MG63 (cell line): ENCODE measurements around the gene AGAP1. TPM values are rescaled to one million over a fixed set of nuclear protein-coding genes. Genes with fewer than 3 reads are reported as not detected.

Experiments
- DNase-seq: peaks from one replicate; pipeline ENCODE4 v3.0.0-alpha.2; 2020
- H3K27me3 ChIP-seq: fragments of 250-450 bp; sonication (Bioruptor Pico); 2 replicates; pipeline ENCODE4 v1.5.1; 2020; ENCODE audit warnings: mild to moderate bottlenecking, moderate library complexity
- H3K36me3 ChIP-seq: fragments of 250-450 bp; sonication (Bioruptor Pico); 2 replicates; pipeline ENCODE4 v1.5.1; 2020; ENCODE audit warnings: mild to moderate bottlenecking, moderate library complexity
- H3K4me3 ChIP-seq: fragments of 250-450 bp; sonication (Bioruptor Pico); 2 replicates; pipeline ENCODE4 v1.5.1; 2020; ENCODE audit warnings: mild to moderate bottlenecking, moderate library complexity
- H3K9me3 ChIP-seq: fragments of 250-450 bp; sonication (Bioruptor Pico); 2 replicates; pipeline ENCODE4 v1.5.1; 2020; ENCODE audit warnings: mild to moderate bottlenecking, moderate library complexity
- total RNA-seq: library from RNA; depleted of rRNA; stranded (reverse); fragments of >200 nt; shearing (Covaris generic); gene quantifications from 2 replicates; pipeline ENCODE4 v1.2.3, GENCODE V29; 2014; ENCODE audit warnings: low replicate concordance

Gene AGAP1
- total RNA-seq, 1 experiment from 2014 or later = 8.8 TPM

- no peaks in the 10 kb centered on the region for H3K27me3 ChIP-seq
- DNase-seq = no peak
- H3K36me3 ChIP-seq = no peaks in the 10 kb centered on the region
- no peaks in the 10 kb centered on the region for H3K9me3 ChIP-seq
- no peak overlapping the region for H3K4me3 ChIP-seq
Measured at GRCh38 chr2:235859651-235860050, 365.8 kb downstream of the AGAP1 start.

DNA sequence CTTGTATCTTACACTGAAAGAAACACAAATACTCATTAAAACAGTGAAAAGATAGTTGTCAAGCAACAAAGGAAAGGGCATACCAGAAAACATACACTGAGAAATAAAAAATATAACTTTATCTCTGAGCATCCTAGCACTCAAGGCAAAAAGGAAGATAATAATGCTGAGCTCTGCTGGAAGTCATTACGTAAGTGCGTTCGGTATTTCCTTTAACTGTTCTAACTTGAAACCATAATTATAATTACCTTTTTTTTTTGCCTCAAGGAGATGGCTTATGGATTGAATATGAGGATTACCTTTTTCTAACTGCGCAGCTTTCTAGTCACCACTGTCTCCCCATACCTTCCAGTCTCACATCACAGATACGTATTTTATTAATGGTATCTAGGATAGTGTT lies 366.3 kb downstream of the AGAP1 start:
- no peak overlapping the region for H3K4me3 ChIP-seq
- DNase-seq = no peak

GRCh38 chr2:235860871-235861270 lies 367.0 kb downstream of the AGAP1 start:
- H3K9me3 ChIP-seq = no peaks in the 10 kb centered on the region
- H3K4me3 ChIP-seq = no peak overlapping the region
- no peaks in the 10 kb centered on the region for H3K27me3 ChIP-seq
- H3K36me3 ChIP-seq = no peaks in the 10 kb centered on the region
- DNase-seq = no peak

More for the DNA sequence above, 366.3 kb downstream of the AGAP1 start:
- Histone ChIP-seq H3K9me3 (no peaks in the 10 kb centered on the region), H3K36me3 (no peaks in the 10 kb centered on the region), H3K27me3 (no peaks in the 10 kb centered on the region)

DNA sequence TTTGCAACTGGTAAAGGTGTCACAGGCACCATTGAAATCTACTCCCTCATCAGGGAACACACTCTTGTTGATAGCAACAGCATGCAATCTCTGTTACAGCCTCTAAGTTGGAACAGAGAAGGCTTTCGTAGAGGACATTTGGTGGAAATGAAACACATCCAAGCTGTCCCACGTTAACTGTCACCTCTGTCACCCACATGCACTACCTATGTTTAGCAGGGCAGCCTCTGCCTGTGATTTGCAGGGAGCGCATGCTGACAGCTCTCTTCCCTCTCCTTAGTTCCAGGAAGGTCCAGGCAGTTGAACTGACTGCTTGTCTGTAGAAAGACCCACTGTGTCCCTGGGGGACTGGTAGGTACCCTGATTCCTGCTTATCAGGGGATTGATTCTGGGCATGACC lies 367.5 kb downstream of the AGAP1 start:
- DNase-seq = no peak
- Histone ChIP-seq H3K4me3 (no peak overlapping the region), H3K9me3 (no peaks in the 10 kb centered on the region), H3K27me3 (no peaks in the 10 kb centered on the region), H3K36me3 (no peaks in the 10 kb centered on the region)

- no peaks in the 10 kb centered on the region for H3K36me3 ChIP-seq
- no peak for DNase-seq
- H3K4me3 ChIP-seq = no peak overlapping the region
- H3K9me3 ChIP-seq = no peaks in the 10 kb centered on the region
- no peaks in the 10 kb centered on the region for H3K27me3 ChIP-seq
Measured at GRCh38 chr2:235863414-235863813, 369.6 kb downstream of the AGAP1 start.

- no peak for DNase-seq
- no peaks in the 10 kb centered on the region for H3K27me3 ChIP-seq
- no peaks in the 10 kb centered on the region for H3K36me3 ChIP-seq
- no peaks in the 10 kb centered on the region for H3K9me3 ChIP-seq
- H3K4me3 ChIP-seq = peak overlapping the region; percentile 16
Measured at GRCh38 chr2:235864302-235864701, 370.5 kb downstream of the AGAP1 start.

GRCh38 chr2:235864733-235865515 lies 371.1 kb downstream of the AGAP1 start:
- H3K36me3 ChIP-seq = peaks cover under 1% of the 10 kb centered on the region; the same call in 1 of the 2 replicates

GRCh38 chr2:235866373-235866772 lies 372.5 kb downstream of the AGAP1 start:
- Histone ChIP-seq H3K9me3 (no peaks in the 10 kb centered on the region; the same call in 1 of the 2 replicates), H3K4me3 (no peak overlapping the region), H3K36me3 (peaks cover 3% of the 10 kb centered on the region; the same call in 1 of the 2 replicates), H3K27me3 (no peaks in the 10 kb centered on the region)
- DNase-seq = no peak

More at GRCh38 chr2:235864733-235865515, 371.1 kb downstream of the AGAP1 start:
- DNase-seq = no peak
- H3K4me3 ChIP-seq = peak overlapping the region; percentile 16
- no peaks in the 10 kb centered on the region for H3K27me3 ChIP-seq
- H3K9me3 ChIP-seq = no peaks in the 10 kb centered on the region

GRCh38 chr2:235868224-235868623 lies 374.4 kb downstream of the AGAP1 start:
- Histone ChIP-seq H3K4me3 (no peak overlapping the region), H3K9me3 (no peaks in the 10 kb centered on the region; the same call in 1 of the 2 replicates), H3K27me3 (no peaks in the 10 kb centered on the region), H3K36me3 (peaks cover 3% of the 10 kb centered on the region; the same call in 1 of the 2 replicates)
- no peak for DNase-seq

GRCh38 chr2:235868645-235869044 lies 374.8 kb downstream of the AGAP1 start:
- Histone ChIP-seq H3K27me3 (no peaks in the 10 kb centered on the region), H3K9me3 (no peaks in the 10 kb centered on the region; the same call in 1 of the 2 replicates), H3K36me3 (peaks cover 3% of the 10 kb centered on the region; the same call in 1 of the 2 replicates), H3K4me3 (no peak overlapping the region)
- DNase-seq = no peak

DNA sequence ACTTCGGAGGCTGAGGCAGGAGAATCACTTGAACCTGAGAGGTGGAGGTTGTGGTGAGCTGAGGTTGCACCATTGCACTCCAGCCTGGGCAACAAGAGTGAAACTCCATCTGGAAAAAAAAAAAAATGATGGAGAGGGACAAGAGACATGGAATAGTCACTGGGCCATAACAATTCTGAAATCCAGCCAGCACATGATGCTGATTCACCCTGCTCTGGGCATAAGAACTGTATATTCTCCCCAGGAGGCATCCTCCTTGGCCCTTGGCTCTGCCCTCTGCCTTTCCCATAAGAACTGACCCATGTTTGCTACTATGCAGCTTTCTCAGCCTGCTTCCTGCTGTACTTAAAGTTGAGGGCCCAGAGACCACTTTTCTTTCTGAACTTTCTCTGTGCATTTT lies 376.7 kb downstream of the AGAP1 start:
- Histone ChIP-seq H3K36me3 (peaks cover 3% of the 10 kb centered on the region; the same call in 1 of the 2 replicates), H3K27me3 (no peaks in the 10 kb centered on the region), H3K9me3 (no peaks in the 10 kb centered on the region; the same call in 1 of the 2 replicates), H3K4me3 (no peak overlapping the region)
- peak; percentile 58 for DNase-seq

DNA sequence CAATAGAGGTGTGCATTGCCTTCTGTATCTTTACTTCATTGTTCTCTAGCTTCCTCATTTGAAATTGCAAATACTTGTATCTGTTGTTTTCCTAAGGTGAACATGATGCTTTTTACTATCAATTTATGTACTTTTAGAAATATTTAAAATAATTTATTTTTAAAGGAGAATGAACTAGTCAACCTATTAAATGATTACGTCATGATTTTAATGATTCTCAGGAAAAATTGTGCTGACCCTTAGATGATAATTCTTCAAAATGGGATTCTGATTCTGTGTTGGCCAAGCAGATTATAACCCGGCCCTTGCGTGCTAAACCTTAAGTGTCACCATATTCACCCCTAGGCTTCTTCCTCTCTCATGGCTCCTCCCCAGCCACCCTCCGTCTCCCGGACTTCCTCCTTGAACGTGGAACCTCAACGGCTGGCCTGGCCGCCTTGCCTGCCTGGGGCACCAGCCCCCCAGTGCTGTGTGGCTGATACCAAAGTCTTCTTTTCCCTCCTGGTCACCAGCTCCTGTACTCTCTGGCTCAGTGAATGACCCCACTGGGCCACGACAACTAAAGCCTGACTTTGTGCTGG lies 382.3 kb downstream of the AGAP1 start:
- H3K4me3 ChIP-seq = no peak overlapping the region
- no peaks in the 10 kb centered on the region for H3K9me3 ChIP-seq
- no peaks in the 10 kb centered on the region for H3K36me3 ChIP-seq
- no peak for DNase-seq
- H3K27me3 ChIP-seq = no peaks in the 10 kb centered on the region

GRCh38 chr2:235877275-235877802 lies 383.5 kb downstream of the AGAP1 start:
- no peaks in the 10 kb centered on the region for H3K27me3 ChIP-seq
- no peak overlapping the region for H3K4me3 ChIP-seq
- H3K36me3 ChIP-seq = no peaks in the 10 kb centered on the region
- DNase-seq = no peak
- H3K9me3 ChIP-seq = no peaks in the 10 kb centered on the region

DNA sequence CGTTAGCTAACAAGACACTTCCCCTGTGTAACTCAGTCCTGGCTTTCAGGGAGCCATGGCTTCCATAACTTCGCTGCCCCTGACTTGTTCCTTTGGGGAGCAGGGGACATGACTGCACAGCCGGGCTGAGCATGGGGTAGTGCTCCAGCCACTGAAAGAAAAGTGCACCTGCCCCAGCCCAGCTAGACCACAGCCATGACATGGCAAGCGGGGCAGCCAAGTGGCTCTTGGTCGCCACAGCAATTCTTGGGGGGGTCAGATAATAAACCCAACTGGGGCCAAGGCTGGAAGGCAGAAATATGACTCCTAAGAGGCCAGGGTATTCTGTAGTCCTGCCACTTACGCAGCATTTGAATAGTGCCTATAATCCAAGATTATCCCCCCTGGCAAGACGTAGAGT lies 385.3 kb downstream of the AGAP1 start:
- H3K4me3 ChIP-seq = no peak overlapping the region
- DNase-seq = no peak

DNA sequence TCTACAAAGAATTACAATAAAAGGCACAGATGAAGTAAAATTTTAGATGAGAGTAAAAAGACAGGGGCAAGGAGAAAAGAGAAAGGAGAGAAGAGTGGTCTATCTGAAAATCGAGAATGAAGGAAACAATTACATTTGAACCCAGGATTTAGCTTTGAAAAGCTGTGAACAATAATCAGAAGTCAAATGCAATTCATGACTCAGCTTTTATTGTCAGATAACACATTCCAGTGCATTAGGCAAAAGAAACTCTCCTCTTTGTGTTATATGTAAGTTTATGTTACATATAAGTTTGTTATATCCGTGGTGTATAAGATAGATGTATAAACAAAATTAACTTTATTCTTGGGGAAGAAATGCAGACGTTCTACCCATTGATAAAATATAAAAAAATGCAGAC lies 389.8 kb downstream of the AGAP1 start:
- Histone ChIP-seq H3K9me3 (no peaks in the 10 kb centered on the region), H3K27me3 (no peaks in the 10 kb centered on the region), H3K4me3 (no peak overlapping the region), H3K36me3 (no peaks in the 10 kb centered on the region; the same call in 1 of the 2 replicates)
- DNase-seq = no peak

More for the DNA sequence above, 385.3 kb downstream of the AGAP1 start:
- H3K36me3 ChIP-seq = no peaks in the 10 kb centered on the region
- H3K9me3 ChIP-seq = no peaks in the 10 kb centered on the region
- H3K27me3 ChIP-seq = no peaks in the 10 kb centered on the region

DNA sequence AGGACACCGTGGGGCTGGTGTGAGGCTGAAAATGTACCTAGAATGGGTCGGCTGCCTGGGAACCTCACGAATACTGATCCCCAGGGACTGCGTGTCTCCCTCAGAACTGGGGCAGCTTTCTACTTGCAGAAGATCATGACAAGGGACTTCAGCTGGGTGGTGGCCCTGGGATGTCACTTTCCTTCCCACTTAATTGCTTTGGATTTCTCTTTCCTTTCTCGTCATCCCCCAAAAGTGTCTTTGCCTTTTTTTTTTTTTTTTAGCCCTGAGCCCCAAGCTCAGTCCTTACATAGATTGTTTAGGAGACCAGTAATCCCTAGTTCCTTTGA lies 395.4 kb downstream of the AGAP1 start:
- Histone ChIP-seq H3K27me3 (no peaks in the 10 kb centered on the region), H3K36me3 (no peaks in the 10 kb centered on the region; the same call in 1 of the 2 replicates), H3K9me3 (no peaks in the 10 kb centered on the region), H3K4me3 (no peak overlapping the region)
- DNase-seq = no peak

DNA sequence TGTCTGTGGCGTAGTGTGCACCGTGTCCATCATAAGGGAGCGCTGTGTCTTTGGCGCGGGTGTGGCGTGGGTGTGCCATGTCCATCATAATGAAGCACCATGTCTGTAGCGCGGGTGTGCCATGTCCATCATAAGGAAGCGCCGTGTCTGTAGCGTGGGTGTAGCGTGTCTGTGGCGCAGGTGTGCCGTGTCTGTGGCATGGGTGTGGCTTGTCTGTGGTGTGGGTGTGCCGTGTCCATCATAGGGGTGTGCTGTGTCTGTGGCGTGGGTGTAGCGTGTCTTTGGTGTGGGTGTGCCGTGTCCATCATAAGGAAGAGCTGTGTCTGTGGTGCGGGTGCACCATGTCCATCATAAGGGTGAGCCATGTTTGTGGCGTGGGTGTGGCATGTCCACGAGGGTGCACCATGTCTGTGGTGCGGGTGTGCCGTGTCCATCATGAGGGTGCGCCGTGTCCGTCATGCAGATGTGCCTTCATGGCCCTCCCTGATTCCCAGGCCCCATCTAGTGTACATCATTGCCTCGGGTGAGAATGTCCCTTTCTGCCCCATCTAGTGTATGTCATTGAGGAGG lies 399.4 kb downstream of the AGAP1 start:
- no peak for DNase-seq
- Histone ChIP-seq H3K9me3 (no peaks in the 10 kb centered on the region), H3K27me3 (no peaks in the 10 kb centered on the region), H3K4me3 (no peak overlapping the region), H3K36me3 (no peaks in the 10 kb centered on the region)
